NT2/D1 (cell line): ENCODE results near the gene NLRP6.
A peak's percentile ranks its signal among the peaks of the same experiment; 100 is the strongest.
"Not testable (repeated sequence)": the region's sequence is repeated elsewhere in the genome, so short reads cannot be mapped to it uniquely, and the experiment has no call there.

Experiments used
- DNase-seq: peaks from one replicate; pipeline ENCODE4 v3.0.0-alpha.2; 2011; ENCODE audit warnings: low read depth, low spot score
- H3K27me3 ChIP-seq: 2 replicates; pipeline ENCODE4 v1.6.0; 2011; ENCODE audit warnings: mild to moderate bottlenecking; ENCODE audit not compliant: insufficient read length, insufficient read depth
- H3K36me3 ChIP-seq: 2 replicates; pipeline ENCODE4 v1.6.1; 2011; ENCODE audit warnings: mild to moderate bottlenecking, low read length, mixed read lengths; ENCODE audit not compliant: insufficient read depth, insufficient read length
- H3K4me1 ChIP-seq: 2 replicates; pipeline ENCODE4 v1.5.1; 2011; ENCODE audit not compliant: insufficient read depth, insufficient read length
- H3K4me3 ChIP-seq: 2 replicates; pipeline ENCODE4 v1.5.1; 2011; ENCODE audit warnings: low read depth; ENCODE audit not compliant: insufficient read length
- H3K9ac ChIP-seq: 2 replicates; pipeline ENCODE4 v1.6.0; 2011; ENCODE audit warnings: low read depth; ENCODE audit not compliant: insufficient read length
- H3K9me3 ChIP-seq: 2 replicates; pipeline ENCODE4 v1.5.1; 2011; ENCODE audit warnings: mild to moderate bottlenecking, low read length; ENCODE audit not compliant: insufficient read depth
- SUZ12 ChIP-seq: IDR thresholded peaks from 2 replicates; pipeline ENCODE4 v1.6.1; 2011; ENCODE audit not compliant: insufficient read length, insufficient read depth; ENCODE audit errors: extremely low read depth
- YY1 ChIP-seq: IDR thresholded peaks from 2 replicates; pipeline ENCODE4 v1.6.1; 2011; ENCODE audit not compliant: insufficient read length, insufficient read depth
- ZNF274 ChIP-seq: IDR thresholded peaks from 2 replicates; pipeline ENCODE4 v1.6.1; 2011; ENCODE audit warnings: mild to moderate bottlenecking, low read depth, low read length

The NLRP6 gene

DNA sequence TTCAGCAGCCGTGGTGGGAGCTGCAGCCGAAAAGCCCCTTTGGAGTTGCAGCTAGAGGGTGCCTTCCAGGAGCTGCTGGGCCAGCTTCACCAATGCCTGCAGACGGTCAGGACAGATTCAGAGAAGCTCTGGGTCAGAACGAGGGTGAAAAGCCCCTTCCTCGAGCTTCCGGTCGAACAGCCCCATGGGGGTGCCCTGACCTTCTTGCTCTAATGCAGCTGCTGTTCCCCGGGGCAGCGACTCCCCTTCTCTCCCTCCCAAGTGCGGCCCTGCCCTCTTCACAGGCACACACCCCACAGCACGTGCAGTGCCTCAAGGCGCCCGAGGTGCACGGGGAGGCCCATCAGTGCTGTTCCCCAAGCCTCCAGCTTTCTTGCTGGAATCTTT, 52.1 kb downstream of the NLRP6 start:
- Histone ChIP-seq H3K4me3 (no peak overlapping the region), H3K27me3 (no peaks in the 10 kb centered on the region), H3K9me3 (peaks cover 29% of the 10 kb centered on the region), H3K4me1 (peaks cover 16% of the 10 kb centered on the region), H3K36me3 (no peaks in the 10 kb centered on the region), H3K9ac (no peak overlapping the region)
- DNase-seq, result no peak
- no peak for TF ChIP-seq SUZ12
- TF ChIP-seq YY1, result no peak
- no peak for TF ChIP-seq ZNF274

DNA sequence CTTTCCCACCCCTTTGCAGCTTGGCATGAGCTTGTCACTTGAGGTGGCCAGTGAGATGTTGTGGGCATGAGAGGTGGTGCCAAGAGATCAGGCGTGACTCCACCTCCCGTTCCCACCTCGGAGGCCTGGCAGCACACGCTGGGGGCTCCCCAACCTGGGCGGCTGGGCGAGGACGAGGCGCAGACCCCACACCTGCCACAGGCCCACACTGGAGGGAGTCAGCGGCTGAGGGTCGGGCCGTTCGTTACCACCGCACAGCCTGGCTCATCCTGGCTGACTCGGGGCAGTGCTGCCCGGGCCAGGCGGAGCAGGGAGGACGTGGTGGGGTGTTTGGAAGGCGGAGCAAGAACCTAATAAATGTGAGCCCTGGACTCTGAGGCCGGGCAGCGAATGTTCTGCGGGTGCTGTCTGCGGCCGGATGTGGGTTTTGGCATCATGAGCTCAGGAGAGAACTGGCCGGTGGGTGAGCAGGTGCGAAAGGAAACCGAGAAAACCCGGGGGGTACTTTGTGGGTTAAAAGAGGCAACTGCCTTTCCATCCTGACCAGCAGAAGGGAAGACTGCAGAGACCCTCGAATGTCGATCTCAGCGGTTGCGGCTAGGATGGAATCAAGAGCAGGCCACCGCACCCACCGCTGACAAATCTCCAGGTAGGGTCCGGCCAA, 52.6 kb downstream of the NLRP6 start:
- Histone ChIP-seq H3K9me3 (peaks cover 29% of the 10 kb centered on the region), H3K4me1 (peaks cover 21% of the 10 kb centered on the region), H3K9ac (no peak overlapping the region), H3K4me3 (no peak overlapping the region), H3K27me3 (no peaks in the 10 kb centered on the region), H3K36me3 (no peaks in the 10 kb centered on the region)
- DNase-seq, result no peak
- TF ChIP-seq SUZ12 (no peak), YY1 (no peak), ZNF274 (no peak)

DNA sequence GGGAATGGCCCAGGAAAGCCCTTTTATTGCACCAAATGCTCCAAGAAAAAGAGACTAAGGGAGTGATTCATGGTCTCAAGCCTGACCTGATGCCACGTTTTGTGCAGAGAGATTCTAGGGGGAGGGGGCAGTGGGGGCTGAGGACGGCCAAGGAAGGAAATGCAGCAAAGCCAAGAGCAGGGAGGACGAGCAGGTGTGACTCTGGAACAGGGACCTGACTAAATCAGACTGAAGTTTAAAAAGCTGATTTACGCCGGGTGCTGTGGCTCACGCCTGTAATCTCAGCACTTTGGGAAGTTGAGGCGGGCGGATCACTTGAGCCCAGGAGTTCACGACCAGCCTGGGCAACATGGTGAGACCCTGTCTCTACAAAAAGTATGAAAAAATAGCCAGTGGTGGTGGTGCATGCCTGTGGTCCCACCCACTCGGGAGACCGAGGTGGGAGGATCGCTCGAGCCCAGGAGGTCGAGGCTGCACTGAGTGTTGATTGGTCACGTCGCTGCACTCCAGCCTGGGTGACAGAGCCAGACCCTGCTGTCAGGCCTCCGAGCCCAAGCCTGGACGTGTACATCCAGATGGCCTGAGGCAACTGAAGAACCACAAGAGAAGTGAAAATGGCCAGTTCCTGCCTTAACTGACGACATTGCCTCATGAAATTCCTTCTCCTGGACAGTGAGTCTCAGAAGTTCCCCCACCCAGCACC, 53.3 kb downstream of the NLRP6 start:
- TF ChIP-seq ZNF274 (no peak), SUZ12 (no peak), YY1 (no peak)
- H3K9ac ChIP-seq, result no peak overlapping the region
- no peaks in the 10 kb centered on the region for H3K36me3 ChIP-seq
- peaks cover 23% of the 10 kb centered on the region for H3K4me1 ChIP-seq
- H3K9me3 ChIP-seq, result peaks cover 29% of the 10 kb centered on the region
- DNase-seq, result no peak
- no peak overlapping the region for H3K4me3 ChIP-seq
- H3K27me3 ChIP-seq, result no peaks in the 10 kb centered on the region

DNA sequence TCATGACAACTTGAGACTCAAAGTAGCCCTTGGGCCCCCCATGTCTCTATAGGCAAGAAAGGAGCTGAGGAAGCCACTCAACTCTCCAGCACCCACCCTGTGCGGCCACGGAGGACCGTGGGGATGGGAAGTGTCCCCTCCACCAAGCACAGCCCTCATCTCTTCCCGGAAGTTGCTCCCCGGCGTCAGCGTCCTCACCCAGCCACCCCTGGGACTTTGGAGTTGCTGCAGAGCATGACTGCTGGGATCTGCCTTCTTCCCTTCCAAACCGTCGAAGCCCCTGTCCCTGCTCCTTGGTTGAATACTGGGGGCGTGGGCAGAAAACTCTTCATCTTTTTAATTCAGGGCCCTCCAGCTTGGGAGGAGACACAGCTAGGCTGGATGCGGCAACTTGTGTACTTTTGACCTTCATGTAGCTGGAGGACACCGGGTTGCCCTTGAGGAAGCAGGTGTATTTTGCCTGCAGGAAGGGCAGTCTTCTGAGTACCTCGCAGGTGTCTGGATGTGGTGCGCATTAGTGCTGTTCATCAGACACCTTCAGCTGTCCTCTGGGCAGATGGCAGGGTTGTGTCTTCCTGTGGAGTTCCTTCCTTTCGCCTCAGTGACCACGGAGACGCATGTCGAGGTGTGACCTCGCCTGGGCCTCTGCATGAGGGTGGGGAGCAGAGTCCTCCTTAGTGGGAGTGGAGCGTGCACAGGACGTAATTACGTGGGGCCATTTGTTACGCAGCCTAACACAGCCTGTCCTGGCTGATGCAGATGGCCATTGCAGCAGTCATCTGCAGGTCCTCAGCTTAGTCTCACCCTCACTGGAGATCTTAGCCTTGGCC, 54.7 kb downstream of the NLRP6 start:
- Histone ChIP-seq H3K9ac (no peak overlapping the region), H3K36me3 (no peaks in the 10 kb centered on the region), H3K9me3 (peaks cover 29% of the 10 kb centered on the region), H3K4me3 (no peak overlapping the region), H3K27me3 (no peaks in the 10 kb centered on the region), H3K4me1 (peaks cover 22% of the 10 kb centered on the region)
- no peak for DNase-seq
- no peak for TF ChIP-seq SUZ12
- TF ChIP-seq ZNF274, result no peak

DNA sequence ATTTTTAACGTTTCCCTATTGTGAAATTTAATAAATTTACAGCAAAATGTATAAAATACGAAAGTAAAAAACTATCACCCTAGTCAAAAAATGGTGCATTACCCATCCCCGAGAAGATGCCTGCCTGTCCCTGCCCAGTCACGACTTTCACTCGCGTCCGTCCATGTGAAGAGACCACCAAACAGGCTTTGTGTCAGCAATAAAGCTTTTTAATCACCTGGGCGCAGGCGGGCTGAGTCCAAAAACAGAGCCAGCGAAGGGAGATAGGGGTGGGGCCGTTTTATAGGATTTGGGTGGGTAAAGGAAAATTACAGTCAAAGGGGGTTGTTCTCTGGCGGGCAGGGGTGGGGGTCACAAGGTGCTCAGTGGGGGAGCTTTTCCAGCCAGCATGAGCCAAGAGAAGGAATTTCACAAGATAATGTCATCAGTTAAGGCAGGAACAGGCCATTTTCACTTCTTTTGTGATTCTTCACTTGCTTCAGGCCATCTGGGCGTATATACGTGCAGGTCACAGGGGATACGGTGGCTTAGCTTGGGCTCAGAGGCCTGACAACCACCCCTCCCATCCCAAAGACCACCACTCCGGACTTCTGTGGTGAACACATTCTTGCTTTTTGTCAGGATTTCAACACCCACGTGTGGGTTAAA, 55.5 kb downstream of the NLRP6 start:
- Histone ChIP-seq H3K4me1 (peaks cover 22% of the 10 kb centered on the region), H3K9me3 (peaks cover 29% of the 10 kb centered on the region), H3K9ac (peak overlapping the region; percentile 72)
- peak; percentile 61 for DNase-seq
- not testable (repeated sequence) for H3K4me3 ChIP-seq, H3K27me3 ChIP-seq, H3K36me3 ChIP-seq

DNA sequence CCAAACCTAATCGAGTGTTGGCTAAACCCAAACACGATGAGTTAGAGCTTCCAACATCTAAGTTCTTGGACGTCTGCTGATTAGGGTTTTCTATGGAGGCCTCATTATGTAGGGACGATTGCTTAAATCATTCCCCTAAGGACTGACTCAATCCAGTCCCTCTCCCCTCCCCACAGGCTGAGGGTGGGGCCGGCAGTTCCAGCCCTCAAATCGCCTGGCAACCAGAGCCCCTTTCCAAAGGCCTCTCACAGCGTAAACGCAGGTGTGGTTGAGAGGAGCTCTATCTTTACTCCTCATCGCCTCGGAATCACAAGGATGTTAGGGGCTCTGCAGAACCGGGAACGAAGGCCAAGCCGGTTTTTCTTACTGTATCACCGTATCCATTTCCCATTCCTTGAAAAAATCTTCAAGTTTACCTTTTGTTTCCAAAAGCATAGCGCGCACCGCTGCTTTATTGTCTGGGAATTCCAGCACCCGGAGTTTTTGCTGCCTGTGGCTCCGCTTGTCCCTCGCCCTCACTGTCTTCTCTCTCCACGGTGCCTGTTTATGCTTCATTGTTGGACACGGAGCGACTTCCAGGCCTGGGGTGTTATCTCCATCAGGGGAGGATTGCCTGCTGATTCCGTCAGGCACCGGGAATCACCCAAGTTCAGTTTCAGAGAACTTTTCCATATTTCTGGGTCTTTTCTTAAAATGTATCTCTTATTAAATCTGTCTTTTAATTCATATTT, 56.2 kb downstream of the NLRP6 start:
- peaks cover 29% of the 10 kb centered on the region for H3K9me3 ChIP-seq
- no peaks in the 10 kb centered on the region for H3K27me3 ChIP-seq
- peak; percentile 78 for DNase-seq
- peak overlapping the region; percentile 26 for H3K4me3 ChIP-seq
- peak overlapping the region; percentile 72 for H3K9ac ChIP-seq
- peaks cover 22% of the 10 kb centered on the region for H3K4me1 ChIP-seq
- no peak for TF ChIP-seq ZNF274
- TF ChIP-seq YY1, result no peak
- no peak for TF ChIP-seq SUZ12
- H3K36me3 ChIP-seq, result no peaks in the 10 kb centered on the region
